Calu3 (cell line): ENCODE results near the gene GATC. TPM values are rescaled to one million over a fixed set of nuclear protein-coding genes. Genes with fewer than 3 reads are reported as not detected.

Experiments used
- BruUV-seq: library from RNA; stranded (reverse); fragments of 400-500 nt; replicated peaks from 2 replicates; lab custom pipeline; 2021; lab: Mats Ljungman, UMichigan
- CTCF ChIA-PET: fragments of 300-600 bp; sonication (Branson Sonifier 250); formaldehyde crosslinking; loops from one replicate; lab custom pipeline; 2022; ENCODE audit warnings: antibody characterized with exemption; lab: Charles Lee
- DNase-seq: peaks from one replicate; pipeline ENCODE4 v3.0.0; 2022
- H3K27ac Mint-ChIP-seq: one replicate; pipeline ENCODE4 v1.8.0; 2022; ENCODE audit warnings: mixed read lengths; ENCODE audit not compliant: unreplicated experiment
- H3K27me3 Mint-ChIP-seq: one replicate; pipeline ENCODE4 v1.8.0; 2022; ENCODE audit warnings: mixed read lengths; ENCODE audit not compliant: unreplicated experiment
- H3K36me3 Mint-ChIP-seq: one replicate; pipeline ENCODE4 v1.8.0; 2022; ENCODE audit warnings: mild to moderate bottlenecking, moderate library complexity, mixed read lengths; ENCODE audit not compliant: insufficient read depth, unreplicated experiment
- H3K4me1 Mint-ChIP-seq: one replicate; pipeline ENCODE4 v1.8.0; 2022; ENCODE audit warnings: mild to moderate bottlenecking, low read depth, mixed read lengths; ENCODE audit not compliant: unreplicated experiment
- H3K4me3 Mint-ChIP-seq: one replicate; pipeline ENCODE4 v1.8.0; 2022; ENCODE audit warnings: mild to moderate bottlenecking, low read depth, moderate library complexity, mixed read lengths; ENCODE audit not compliant: unreplicated experiment
- H3K9me3 Mint-ChIP-seq: one replicate; pipeline ENCODE4 v1.8.0; 2022; ENCODE audit warnings: low read depth, mixed read lengths; ENCODE audit not compliant: unreplicated experiment
- intact Hi-C: fragments of 100-400 bp; cut with micrococcal nuclease; formaldehyde crosslinking; loops from one replicate; pipeline ENCODE4 v1.10.0; 2022; ENCODE audit not compliant: unreplicated experiment
- total RNA-seq: library from RNA; stranded (reverse); gene quantifications from 2 replicates; pipeline ENCODE4 v1.2.3, GENCODE V29; 2022
- TF ChIP-seq, protein P1 (sequence below): fragments of 200-600 bp; IDR thresholded peaks from one replicate; pipeline ENCODE4 v1.8.0; 2022; ENCODE audit warnings: antibody characterized with exemption; ENCODE audit not compliant: unreplicated experiment

Gene GATC
- total RNA-seq, 1 experiment from 2014 or later, result 29.7 TPM

DNA sequence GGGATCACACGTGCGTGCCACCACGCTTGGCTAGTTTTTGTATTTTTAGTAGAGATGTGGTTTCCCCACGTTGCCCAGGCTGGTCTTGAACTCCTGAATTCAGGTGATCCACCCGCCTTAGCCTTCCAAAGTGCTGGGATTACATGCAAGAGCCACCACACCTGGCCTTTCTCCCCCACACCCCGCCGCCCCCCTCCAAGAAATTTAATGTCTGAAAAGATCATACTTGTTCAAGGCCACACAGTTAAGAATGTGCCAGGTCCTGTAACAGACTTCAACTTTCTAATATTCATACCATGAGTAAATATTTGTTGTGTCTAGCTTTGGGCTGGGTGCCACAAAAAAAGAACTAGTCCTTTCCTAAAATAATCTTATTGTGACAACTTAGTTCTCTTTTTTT, 9.1 kb downstream of the GATC start:
- TF ChIP-seq, protein P1, sequence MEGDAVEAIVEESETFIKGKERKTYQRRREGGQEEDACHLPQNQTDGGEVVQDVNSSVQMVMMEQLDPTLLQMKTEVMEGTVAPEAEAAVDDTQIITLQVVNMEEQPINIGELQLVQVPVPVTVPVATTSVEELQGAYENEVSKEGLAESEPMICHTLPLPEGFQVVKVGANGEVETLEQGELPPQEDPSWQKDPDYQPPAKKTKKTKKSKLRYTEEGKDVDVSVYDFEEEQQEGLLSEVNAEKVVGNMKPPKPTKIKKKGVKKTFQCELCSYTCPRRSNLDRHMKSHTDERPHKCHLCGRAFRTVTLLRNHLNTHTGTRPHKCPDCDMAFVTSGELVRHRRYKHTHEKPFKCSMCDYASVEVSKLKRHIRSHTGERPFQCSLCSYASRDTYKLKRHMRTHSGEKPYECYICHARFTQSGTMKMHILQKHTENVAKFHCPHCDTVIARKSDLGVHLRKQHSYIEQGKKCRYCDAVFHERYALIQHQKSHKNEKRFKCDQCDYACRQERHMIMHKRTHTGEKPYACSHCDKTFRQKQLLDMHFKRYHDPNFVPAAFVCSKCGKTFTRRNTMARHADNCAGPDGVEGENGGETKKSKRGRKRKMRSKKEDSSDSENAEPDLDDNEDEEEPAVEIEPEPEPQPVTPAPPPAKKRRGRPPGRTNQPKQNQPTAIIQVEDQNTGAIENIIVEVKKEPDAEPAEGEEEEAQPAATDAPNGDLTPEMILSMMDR, result no peak
- no peaks in the 10 kb centered on the region for H3K4me1 Mint-ChIP-seq
- no peak overlapping the region for H3K4me3 Mint-ChIP-seq
- DNase-seq, result no peak
- peaks cover 88% of the 10 kb centered on the region for H3K36me3 Mint-ChIP-seq
- intact Hi-C loops, result no loop called here
- CTCF ChIA-PET, result no interaction called here
- no peak overlapping the region for H3K27ac Mint-ChIP-seq
- H3K9me3 Mint-ChIP-seq, result no peaks in the 10 kb centered on the region
- no peaks in the 10 kb centered on the region for H3K27me3 Mint-ChIP-seq
- no TSS peak for BruUV-seq

DNA sequence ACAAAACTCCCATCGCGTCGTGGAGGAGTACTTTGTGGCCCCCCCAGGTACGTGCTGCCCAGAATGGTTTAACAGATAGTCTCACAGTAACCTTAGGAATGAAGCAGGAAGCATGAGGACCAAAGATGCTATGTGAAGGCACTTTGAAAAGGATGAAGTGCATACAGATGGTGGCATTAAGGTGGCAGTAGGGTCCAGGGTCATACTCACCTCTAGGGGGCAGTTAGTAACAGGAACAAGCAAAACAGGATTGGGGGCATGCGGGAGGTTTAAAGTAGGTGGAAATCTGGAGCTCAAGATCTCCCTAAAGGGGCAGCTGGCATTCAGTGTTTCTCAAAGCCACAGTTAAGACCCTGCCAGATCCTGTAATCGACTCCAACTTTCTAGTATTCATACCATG, 10.9 kb downstream of the GATC start:
- peak overlapping the region; percentile 42 for H3K27ac Mint-ChIP-seq
- H3K9me3 Mint-ChIP-seq, result no peaks in the 10 kb centered on the region
- TF ChIP-seq, protein P1, result peak; percentile 30
- no peak overlapping the region for H3K4me3 Mint-ChIP-seq
- H3K4me1 Mint-ChIP-seq, result no peaks in the 10 kb centered on the region
- CTCF ChIA-PET, result interaction anchor here (1.3 kb wide), 1 partner anchor 18 kb away, joined by 3 read pairs; no protein-coding TSS in a partner anchor
- H3K36me3 Mint-ChIP-seq, result peaks cover 94% of the 10 kb centered on the region
- no peak for DNase-seq
- BruUV-seq, result no TSS peak
- H3K27me3 Mint-ChIP-seq, result no peaks in the 10 kb centered on the region
- intact Hi-C loops, result no loop called here

DNA sequence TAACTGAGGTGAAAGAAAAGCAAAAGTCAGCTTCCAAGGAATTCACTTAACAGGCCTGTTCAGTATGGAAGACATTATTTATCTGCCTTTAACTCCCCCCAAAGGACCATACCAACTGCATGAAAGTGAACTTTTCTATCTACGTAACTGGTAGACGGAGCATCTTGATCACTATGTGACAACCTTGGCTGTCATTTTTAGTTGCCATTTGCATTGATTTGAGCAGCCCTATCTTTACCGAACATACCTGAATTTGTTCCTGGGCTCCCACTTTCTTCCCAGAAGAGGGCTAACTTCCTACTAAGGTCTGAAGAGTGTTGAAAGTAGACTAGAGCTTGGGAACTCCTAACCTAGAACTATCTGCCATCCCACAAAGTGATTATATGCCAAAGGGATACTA, 13.9 kb downstream of the GATC start:
- Mint-ChIP-seq H3K4me1 (peaks cover 7% of the 10 kb centered on the region), H3K36me3 (peaks cover 98% of the 10 kb centered on the region), H3K9me3 (no peaks in the 10 kb centered on the region), H3K27ac (no peak overlapping the region), H3K27me3 (no peaks in the 10 kb centered on the region), H3K4me3 (no peak overlapping the region)
- no peak for DNase-seq
- TF ChIP-seq, protein P1, result no peak
- BruUV-seq, result TSS peak; percentile 16
- intact Hi-C loops, result no loop called here
- CTCF ChIA-PET, result interaction anchor here (1.2 kb wide), 1 partner anchor 9 kb away, joined by 3 read pairs; no protein-coding TSS in a partner anchor

DNA sequence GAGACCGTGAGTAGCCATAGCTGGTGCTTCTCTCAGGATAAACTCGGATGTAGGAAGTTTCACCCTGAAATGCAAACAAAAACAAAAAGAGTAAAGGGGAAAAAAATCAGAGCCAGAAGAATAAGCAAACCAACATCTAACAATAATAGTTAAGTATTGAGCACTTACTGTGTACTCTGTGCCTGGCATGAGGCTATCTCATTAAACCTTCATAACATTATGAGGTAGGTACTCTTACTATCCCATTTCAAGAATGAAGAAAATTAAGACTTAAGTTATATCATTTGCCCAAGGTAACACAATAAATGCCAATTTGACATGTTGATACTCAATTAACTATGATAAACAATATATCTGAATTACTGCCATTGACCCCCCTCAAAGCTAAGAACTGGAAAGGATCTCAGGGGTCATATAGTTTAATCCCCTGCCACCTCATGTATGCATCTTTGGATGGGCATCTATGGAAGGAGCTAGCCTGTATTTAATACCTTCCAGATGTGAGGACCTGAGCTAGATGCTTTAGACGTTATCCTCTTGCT, 15.9 kb downstream of the GATC start:
- peaks cover 27% of the 10 kb centered on the region for H3K4me1 Mint-ChIP-seq
- TF ChIP-seq, protein P1, result no peak
- no peak overlapping the region for H3K27ac Mint-ChIP-seq
- H3K9me3 Mint-ChIP-seq, result no peaks in the 10 kb centered on the region
- H3K27me3 Mint-ChIP-seq, result no peaks in the 10 kb centered on the region
- intact Hi-C loops, result no loop called here
- CTCF ChIA-PET, result no interaction called here
- peaks cover 98% of the 10 kb centered on the region for H3K36me3 Mint-ChIP-seq
- H3K4me3 Mint-ChIP-seq, result no peak overlapping the region
- no TSS peak for BruUV-seq
- no peak for DNase-seq
